GM21717 (cell line): ENCODE results near the gene C11orf68.
"Not testable (repeated sequence)": the region's sequence is repeated elsewhere in the genome, so short reads cannot be mapped to it uniquely, and the experiment has no call there.

Experiments
- ATAC-seq: cut with Tn5 transposase; IDR thresholded peaks from one replicate; pipeline ENCODE4 v1.9.1; 2021; ENCODE audit warnings: mild to moderate bottlenecking, moderate library complexity; ENCODE audit not compliant: unreplicated experiment

C11orf68 gene

DNA sequence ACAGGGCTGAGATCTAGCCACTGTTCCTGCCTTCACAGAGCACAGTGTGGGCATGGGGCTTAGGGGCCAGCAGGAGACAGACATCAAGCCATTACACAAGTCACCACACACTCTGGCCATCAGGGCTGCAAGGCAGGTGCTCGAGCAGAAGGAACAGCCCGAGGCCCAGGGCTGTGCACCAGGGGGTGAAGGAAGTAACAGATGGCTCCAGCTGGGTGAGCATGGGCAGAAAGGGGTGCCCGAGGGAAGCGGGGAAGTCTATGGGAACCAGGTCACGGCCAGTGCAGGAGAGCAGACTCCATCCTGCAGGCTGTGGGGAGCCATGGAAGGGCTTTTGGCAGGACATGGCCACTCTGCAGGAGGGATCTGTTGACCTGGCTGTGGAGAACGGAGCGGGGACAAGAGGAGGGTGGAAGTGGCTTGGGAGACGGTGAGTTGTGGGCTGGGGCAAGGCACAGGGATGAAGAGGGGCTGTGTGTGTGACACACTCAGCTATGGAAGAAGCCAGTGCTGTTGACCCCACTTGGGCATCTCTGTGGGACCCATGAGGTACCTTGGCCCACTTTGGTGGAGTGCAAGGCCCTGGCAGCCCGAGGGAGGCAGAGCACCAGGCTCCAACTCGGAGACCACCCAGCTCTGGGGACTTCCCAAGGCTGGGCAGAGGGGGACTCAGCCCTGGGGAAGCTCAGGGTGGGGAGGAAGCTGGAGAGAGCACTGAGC, 3.6 kb downstream of the C11orf68 start:
- no peak for ATAC-seq

DNA sequence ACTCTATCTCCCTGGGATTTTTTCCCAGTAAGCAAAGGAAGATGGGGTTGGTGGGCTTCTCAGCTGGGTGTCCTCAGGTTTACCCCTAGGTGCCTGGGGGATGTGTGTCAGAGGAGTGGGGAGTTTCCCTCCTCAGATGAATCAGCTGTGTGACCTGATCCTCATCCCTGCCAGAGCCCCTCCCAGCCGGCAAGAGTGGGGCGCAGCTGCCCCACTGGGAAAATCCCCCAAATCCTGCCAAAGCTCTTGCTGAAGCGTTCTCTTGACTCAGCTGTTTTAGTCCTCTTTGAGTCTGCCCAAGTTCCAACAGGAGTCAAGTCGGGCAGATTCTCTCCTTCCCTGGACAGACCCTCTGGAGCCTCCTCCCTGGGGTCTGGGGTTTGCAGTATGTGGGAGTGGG, 6.0 kb downstream of the C11orf68 start:
- no peak for ATAC-seq

DNA sequence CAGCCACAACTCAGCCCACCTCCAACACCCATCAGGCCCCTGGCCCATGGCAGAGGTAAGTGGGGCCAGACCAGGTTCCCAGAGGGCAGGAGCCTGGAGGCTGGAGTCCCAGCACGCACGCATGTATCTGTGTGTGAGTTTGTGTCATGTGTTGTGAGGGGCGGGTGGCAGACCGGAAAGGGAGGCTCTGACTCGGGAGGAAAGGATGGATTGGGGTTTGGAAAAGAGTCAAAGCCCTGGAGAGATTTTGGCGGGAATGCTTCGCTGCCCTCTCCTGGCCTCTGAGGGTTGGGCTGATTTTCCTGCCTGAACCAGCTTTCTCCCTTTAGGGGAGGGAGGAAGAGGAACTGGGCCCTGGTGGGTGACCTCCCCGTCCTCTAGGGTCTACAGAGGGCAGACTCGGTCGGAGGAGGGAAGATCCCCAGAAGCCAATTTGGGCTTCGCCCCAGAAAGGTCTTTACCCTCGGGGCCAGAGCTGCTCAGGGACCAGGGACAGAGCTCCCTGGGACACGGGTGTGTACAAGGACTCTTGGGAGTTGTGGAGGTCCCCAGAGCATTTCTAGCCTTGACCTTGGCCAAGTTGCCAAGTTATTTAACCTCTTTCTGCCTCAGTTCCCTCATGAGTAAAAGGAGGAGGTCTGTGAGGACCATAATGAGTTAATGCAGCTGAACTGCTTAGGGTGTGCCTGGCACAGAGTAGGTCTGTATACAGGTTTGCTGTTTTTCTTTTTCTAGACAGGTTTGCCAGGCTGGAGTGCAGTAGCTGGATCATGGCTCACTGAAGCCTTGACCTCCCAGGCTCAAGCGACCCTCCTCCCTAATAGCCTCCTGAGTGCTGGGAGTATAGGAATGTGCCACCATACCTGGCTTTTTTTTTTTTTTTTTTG, 6.9 kb downstream of the C11orf68 start:
- ATAC-seq, result no peak

DNA sequence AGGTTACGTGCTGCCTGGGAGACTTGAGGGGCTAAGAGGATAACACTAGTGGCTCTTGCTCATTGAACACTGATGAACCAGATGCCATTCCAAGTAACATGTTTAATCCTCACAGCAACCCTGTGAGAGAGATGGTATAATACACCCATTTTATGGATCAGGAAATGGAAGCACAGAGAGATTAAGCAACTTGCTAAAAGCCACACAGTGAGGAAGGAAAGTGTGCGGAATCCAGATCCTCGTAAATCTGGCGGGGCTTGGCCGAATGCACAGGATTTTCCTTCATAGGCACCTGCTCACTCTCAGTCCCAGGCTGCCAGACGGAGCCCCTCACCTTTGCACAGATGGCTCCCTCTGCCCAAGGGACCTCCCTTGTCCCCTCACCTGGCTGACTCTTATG, 11.0 kb downstream of the C11orf68 start:
- ATAC-seq, result no peak

DNA sequence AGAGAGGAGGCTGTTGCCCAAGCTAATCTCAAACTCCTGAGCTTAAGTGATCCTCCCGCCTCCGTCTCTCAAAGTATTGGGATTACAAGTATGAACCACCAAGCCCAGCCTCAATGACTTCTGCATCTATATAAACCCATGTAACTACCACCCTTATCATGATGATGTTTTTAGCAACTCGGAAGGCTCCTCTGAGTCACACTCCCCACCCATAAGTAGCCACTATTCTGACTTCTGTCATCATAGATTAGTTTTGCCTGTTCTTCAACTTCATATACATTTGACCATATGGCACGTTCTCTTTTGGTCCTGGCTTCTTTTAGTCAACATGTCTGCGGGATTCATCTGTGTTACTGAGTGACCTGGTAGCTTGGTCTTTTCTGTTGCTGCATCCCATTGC, 12.3 kb downstream of the C11orf68 start:
- no peak for ATAC-seq

DNA sequence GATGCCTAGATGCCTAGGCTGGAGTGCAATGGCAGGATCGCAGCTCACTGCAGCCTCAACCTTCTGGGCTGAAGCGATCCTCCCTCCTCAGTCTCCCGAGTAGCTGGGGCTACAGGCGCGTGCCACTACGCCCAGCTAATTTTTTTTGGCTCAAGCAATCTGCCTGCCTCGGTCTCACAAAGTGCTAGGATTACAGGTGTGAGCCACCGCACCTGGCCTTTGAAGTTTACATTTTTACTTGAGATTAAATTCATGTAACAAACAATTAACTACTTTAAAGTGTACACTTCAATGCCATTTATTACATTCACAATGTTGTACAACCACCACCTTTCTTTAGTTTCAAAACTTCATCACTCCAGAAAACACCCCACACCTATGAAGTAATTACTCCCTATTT, 15.1 kb downstream of the C11orf68 start:
- no peak for ATAC-seq

DNA sequence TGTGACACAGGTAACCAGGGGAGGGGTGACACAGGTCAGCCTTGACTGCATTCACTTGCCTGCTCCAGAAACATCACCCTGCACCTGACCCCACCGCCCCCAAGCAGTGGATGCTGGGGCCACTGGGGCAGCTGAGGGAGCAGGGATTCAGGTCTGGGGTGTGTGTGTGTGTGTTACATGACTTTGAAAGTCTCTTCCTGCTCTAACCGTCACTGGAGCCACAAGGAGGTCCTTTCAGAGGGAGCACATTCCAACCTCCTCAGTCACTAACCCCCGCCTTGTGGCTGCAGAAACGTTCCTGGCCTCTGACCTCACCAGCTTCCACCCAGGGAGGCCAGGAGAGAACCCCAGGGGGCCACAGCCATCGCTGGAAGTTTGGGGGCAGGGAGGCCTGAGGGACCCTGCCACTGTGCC, 15.8 kb downstream of the C11orf68 start:
- ATAC-seq, result no peak

DNA sequence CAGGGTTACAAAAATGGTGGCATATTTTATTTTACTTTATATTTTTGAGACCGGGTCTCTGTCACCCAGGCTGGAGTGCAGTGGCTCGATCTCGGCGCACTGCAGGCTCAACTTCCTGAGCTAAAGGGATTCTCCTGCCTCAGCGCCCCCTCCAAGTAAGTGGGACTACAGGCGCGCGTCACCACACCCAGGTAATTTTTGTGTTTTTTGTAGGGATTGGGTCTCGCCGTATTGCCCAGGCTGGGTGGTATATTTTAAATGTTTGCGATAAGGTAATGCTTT, 18.0 kb downstream of the C11orf68 start:
- no peak for ATAC-seq

DNA sequence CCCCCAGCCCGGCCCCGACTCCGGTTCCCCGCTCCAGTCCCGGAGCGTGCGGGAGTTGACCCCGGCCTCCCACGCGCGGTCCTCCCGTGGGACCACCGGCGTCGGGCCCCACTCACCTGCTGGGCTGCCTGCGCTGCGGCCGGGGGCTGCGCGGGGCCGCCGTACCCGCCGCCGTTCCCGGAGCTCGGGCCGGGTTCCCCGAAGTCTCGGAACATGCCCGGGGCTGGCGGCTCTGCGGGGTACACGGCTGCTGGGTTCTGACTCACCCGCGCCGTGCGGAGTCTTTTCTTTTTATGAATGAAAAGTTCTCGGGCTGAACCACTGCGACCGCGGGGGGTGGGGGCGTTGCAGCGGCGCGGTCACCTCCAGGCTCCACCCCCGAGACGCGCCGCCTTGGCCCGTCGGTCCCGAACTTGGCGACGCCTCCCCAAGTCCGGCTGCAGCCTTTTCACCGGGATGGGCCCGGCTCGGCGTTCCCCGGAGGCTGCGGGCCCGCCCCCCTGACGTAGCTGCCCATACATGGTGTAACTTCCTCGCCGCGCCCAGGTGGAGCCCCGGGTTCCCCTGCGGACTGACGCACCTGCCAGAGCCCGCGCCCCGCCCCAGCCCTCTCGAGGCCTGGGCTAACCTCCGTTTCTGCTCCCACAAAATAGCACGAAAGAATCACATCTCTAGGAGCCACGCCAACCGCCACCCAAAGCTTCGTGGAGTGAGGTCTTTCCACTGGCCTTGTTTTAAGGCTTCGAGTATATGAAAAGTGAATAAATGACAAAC, 18.6 kb downstream of the C11orf68 start, which contains the start of gene FOSL1:
Gene FOSL1 (minus strand): TSS at position 264 of the 774 bp plus-strand sequence. CDS start 49 bp downstream, at position 215.
- peak; percentile 65 for ATAC-seq

DNA sequence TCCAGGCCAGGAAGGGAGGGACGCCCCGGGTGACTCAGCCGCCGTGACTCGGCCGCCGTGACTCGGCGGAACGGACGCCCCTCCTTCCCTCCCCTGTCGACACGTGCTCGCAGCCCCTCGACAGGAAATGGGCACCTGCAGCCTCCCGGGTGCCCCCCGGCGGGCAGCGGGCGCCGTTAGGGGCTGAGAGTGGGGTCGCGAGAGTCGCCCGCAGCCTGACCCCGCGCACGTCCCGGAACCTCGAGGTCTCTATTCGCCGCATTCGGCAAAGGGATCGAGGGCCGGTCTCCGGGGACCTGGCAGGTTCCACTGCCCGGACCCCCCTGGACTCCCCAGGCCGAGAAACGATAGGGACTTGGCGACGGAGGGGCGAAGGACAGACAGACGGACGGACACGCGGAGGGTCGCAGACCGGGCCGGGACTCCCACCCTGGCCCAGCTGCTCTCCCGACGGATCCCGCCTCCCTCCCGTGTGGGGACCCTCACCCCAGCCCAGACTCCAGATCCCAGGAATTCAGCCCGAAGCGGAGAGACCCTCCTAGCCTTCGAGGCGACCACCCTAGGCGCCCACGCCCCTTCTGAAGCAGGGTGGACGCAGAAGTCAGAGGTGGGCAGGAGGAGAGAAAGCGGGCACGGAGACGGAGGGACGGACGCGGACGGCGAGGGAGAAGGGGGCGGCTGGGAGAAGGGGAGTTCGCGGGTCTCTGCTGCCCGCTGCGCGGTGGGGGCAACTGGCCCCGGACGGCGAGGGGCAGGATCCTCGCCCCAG, 19.3 kb downstream of the C11orf68 start:
- ATAC-seq, result no peak

DNA sequence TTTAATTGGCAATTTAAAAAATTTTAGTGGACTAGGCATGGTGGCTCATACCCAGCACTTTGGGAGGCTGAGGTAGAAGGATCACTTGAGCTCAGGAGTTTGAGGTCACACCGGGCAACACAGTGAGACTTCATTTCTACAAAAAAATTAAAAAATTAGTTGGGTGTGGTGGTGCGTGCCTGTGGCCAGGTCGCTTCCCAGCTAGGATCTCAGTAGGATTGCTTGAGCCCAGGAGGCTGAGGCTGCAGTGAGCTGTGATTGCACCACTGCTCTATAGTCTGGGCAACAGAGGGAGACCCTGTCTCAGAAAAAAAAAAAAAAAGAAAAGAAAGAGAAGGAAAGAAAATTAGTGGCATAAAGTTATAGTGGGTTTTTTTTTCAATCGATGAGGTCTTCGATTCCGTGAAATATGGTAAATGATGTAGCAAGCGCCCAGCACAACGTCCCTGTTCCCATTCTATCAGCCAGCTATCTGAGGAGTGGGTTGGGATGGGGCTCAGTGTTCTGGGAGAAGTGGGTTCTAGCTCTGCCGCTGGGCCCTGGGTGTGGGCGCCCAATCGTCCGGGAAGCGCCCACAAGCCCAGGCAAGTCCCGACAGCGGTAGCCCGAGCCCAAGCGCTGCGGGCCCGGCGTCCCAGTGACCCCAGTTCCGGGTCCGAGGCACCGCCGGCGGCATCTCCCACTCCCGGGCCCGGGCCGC, 20.1 kb downstream of the C11orf68 start:
- ATAC-seq, result no peak

DNA sequence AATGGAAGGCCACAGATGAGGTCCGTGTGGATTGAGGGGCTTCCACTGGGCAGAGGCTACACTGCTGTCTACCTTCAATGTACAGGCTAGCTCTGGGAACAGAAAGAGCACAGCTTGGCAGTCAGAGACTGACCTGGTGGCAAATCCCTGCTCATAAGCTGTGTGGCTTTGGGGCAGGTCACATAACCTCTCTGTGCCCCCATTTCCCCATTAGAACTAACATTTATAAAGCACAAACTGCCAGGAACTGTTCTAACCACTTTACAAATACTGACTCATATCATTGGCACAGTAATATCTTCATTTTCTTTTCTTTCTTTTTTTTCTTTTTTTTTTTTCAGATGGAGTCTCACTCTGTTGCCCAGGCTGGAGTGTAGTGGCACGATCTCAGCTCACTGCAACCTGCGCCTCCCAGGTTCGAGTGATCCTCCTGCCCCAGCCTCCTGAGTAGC, 21.8 kb downstream of the C11orf68 start:
- ATAC-seq, result no peak

DNA sequence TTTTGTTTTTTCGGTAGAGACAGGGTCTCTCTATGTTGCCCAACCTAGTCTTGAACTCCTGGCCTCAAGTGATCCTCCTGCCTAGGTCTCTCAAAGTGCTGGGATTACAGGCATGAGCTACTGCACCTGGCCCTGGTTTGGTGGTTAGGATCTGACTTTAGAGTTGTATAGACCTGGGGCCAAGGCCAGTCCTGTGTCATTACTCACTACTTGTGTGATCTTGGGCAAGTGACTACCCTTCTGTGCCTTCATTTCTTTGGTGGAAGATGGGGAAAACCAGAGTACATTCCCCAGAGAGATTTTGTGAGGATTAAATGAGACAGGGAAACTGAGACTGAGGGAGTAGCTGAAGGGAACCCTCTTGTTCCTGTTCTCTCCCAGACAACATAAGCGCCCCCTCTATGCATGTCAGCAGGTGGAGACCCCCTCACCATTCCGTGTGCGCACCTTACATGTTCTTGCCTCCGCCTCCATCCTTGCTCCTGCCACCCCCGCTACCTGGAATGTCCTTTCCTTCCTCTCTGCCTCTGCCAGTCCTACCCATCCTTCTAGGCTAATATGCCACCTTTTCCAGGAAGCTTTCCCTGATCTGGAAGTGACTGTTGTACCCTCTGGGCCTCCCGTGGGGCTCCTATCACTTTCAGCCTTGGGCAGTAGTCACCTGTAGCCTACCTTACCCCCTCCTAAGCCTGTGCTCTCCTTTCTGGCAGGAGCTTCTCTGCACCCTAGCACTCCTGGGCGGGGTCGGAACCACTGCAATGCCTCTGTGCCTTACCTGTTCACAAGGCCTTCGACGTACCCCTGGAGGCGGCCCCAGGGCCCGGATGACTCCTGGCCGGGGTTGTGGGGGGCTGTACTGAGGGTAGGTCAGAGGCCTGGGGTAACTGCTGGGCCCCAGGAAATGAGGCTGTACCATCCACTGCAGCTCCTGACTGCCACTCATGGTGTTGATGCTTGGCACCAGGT, 22.5 kb downstream of the C11orf68 start:
- ATAC-seq, result no peak

DNA sequence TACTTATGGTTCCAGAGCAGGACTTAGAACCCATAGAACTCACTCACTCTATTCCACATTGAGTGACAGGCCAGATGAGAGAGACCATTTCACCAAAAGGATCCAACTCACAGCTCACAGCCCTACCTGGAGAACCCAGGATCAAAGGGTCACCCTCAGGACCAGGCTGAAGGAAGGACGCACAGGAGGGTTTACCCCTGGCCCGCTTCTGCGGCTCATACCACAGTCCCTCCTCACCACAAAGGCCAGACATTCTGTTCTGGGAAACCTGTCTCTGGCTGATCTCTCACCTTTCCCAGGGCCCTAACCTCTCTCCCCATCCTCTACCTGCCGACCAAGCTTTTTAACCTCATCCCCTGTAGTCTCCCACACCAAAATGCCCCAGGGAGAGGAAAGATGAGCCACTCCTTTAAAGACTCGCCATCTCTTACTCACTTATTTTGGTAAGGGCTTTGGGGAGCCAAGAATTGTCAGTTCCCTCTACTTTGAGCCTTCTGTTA, 23.3 kb downstream of the C11orf68 start:
- ATAC-seq, result no peak

DNA sequence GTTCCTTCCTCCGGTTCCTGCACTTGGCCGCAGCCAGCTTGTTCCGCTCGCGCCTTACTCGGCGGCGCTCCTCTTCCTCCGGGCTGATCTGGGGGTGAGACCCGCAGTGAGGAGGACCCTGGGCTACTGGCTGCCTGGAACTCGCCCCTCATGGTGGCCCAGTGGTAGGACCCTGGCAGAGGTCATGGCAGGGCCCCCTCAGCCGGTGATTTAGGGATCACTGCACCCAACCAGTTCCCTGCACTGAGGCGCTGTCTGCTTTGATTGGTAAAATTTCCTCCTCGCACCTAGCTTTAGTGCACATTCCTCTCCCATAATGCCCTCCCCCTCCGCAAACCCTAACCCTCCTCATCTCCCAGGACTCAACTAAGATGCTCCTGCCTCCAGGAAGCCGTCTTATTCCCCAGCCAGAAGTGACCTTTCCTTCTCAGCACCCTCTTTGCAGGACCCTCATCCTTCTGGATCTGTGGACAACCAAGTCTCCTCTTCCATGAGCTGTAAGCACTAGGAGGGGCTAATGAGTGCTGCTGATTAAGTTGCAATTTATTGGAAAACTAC, 24.7 kb downstream of the C11orf68 start:
- no peak for ATAC-seq

DNA sequence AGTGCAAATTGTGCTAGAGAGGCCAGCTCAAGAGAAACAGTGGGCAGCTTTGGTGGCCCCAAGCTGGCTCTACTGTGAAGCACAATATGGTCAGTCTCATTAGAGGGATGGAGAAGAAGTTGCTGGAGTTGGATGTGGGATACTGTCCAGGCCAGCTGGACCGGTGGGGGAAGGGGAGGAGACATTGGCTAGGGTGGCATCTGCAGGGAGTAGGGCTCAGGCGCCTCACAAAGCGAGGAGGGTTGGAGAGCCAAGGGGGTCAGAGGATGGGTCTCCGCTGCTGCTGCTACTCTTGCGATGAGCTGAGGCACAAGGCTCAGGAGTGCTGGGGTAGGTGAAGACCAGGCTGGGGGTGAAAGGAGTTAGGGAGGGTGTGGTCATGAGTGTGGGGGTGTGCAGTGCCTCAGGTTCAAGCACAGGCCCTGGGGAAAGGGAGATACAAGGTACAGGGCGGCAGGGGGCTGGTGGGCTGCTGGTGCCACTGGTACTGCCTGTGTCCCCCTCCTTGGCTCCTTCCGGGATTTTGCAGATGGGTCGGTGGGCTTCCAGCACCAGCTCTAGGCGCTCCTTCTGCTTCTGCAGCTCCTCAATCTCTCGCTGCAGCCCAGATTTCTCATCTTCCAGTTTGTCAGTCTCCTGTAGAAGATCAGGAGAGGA, 26.1 kb downstream of the C11orf68 start:
- ATAC-seq, result no peak

DNA sequence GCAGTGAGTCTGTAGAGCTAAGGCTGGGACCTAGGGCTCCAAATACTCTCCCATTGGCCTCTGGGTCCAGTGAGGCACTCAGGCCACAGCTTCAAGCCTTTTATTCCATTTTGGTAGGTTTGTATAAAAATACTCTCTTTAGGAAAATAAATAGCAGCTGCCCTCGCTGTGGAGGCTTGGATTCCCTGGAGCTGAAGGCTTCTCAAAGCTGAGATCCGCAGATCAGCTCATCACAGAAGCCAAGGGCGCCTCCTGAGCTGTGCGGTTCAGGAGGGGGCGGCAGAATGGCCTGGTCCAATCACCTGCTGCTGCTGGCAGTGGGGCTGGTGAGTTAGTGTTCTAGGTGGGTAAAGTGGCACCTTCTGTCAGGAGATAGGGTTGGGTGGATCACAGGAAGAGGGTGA, 26.7 kb downstream of the C11orf68 start:
- not testable (repeated sequence) for ATAC-seq
